GM12864 (cell line): Measurements from ENCODE around the gene GPSM1.

ENCODE experiments used
- DNase-seq: peaks from one replicate; pipeline ENCODE4 v3.0.0-alpha.2; 2011; ENCODE audit warnings: low read depth
- H3K4me3 ChIP-seq: 2 replicates; pipeline ENCODE4 v1.5.1; 2011; ENCODE audit warnings: mild to moderate bottlenecking, low read depth, low read length, control low read depth
- CTCF ChIP-seq: IDR thresholded peaks from 2 replicates; pipeline ENCODE4 v1.5.1; 2011; ENCODE audit warnings: low read depth, mild to moderate bottlenecking, moderate library complexity, low read length, control low read depth, inconsistent platforms; ENCODE audit errors: missing control alignments

GPSM1 gene

DNA sequence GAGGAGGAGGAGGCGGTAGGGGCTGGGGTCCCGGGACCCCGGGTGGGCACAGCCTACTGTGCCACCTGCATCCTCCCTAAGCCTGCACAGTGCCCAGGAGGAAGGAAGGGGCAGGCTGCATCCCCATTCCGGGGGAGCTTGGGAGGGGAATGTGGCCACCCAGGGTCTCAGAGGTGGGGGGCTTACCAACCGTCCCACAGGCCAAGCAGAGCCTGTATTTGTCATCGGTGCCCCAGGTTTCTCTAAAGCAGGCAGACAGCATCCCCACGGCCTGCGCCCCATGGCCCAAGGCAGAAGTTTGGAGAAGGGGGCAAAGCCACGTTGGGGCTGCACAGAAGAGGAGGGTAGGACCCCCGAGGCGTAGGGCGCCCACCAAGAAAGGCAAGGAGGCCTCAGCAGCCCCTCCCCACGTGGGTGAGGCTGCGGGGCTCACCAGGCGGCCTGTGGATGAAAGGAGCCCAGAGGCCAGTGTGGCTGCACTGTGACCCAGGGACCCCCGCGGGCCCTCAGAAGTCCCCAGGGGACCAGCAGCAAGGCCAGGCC lies 507 bp upstream of the GPSM1 start:
- H3K4me3 ChIP-seq: no peak overlapping the region
- no peak for DNase-seq
- TF ChIP-seq CTCF: no peak

GRCh38 chr9:136328011-136328621 lies 777 bp downstream of the GPSM1 start:
- no peak overlapping the region for H3K4me3 ChIP-seq
- no peak for TF ChIP-seq CTCF
- no peak for DNase-seq

DNA sequence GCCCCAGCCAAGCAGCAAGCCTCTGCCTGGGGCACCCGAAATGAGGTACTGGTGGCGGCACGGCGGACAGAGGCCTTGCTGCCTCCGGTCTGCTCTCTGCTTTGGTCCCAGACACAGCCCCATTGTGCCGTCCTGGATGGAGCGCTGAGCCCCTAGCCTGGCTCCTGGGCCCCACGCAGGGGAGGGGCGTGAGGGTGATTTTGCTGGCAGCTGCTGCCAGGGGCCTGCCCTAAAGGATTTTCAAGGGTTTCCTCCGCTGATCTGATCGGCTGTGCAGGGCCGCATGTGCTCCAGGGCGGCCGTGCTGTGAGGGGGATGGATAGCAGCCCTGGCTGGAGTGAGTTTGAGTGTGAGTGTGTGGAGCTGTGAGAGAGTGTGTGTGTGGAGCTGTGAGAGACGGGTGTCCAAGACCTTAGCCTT lies 1.3 kb downstream of the GPSM1 start:
- DNase-seq: no peak
- H3K4me3 ChIP-seq: no peak overlapping the region
- no peak for TF ChIP-seq CTCF

GRCh38 chr9:136329211-136329627 lies 1.9 kb downstream of the GPSM1 start:
- TF ChIP-seq CTCF: no peak
- DNase-seq: no peak
- no peak overlapping the region for H3K4me3 ChIP-seq

- H3K4me3 ChIP-seq: no peak overlapping the region
- DNase-seq: no peak
- no peak for TF ChIP-seq CTCF
These were observed 2.5 kb downstream of the GPSM1 start for GRCh38 chr9:136329636-136330405.

GRCh38 chr9:136330406-136330990 lies 3.2 kb downstream of the GPSM1 start:
- no peak for DNase-seq
- TF ChIP-seq CTCF: no peak
- H3K4me3 ChIP-seq: no peak overlapping the region
